T-helper 2 cell treated with Interferon-gamma antibody and Interleukin-4, amounts not matched to agents 5 μg/mL and 100 μg/mL, for 36 hours (primary cell): ENCODE results near the gene EPHA10.
"Not testable (repeated sequence)": the region's sequence is repeated elsewhere in the genome, so short reads cannot be mapped to it uniquely, and the experiment has no call there.

ENCODE experiments used
- DNase-seq: peaks from one replicate; pipeline ENCODE4 v3.0.0; 2021; ENCODE audit warnings: low spot score
- H3K27ac Mint-ChIP-seq: one replicate; pipeline ENCODE4 v1.8.0; 2021; ENCODE audit warnings: mild to moderate bottlenecking, mixed read lengths
- H3K27me3 Mint-ChIP-seq: one replicate; pipeline ENCODE4 v1.8.0; 2021; ENCODE audit warnings: low read depth, mixed read lengths
- H3K36me3 Mint-ChIP-seq: one replicate; pipeline ENCODE4 v1.8.0; 2021; ENCODE audit warnings: low read depth, mixed read lengths
- H3K4me1 Mint-ChIP-seq: one replicate; pipeline ENCODE4 v1.8.0; 2021; ENCODE audit warnings: low read depth, mixed read lengths
- H3K4me3 Mint-ChIP-seq: one replicate; pipeline ENCODE4 v1.8.0; 2022; ENCODE audit warnings: mild to moderate bottlenecking, moderate library complexity, mixed read lengths
- H3K9me3 Mint-ChIP-seq: one replicate; pipeline ENCODE4 v1.8.0; 2021; ENCODE audit warnings: mixed read lengths

Gene EPHA10

GRCh38 chr1:37794372-37795339, 29.7 kb upstream of the EPHA10 start:
- Mint-ChIP-seq H3K4me3 (peak overlapping the region; percentile 64), H3K9me3 (no peaks in the 10 kb centered on the region), H3K27ac (no peak overlapping the region), H3K4me1 (peaks cover 7% of the 10 kb centered on the region), H3K36me3 (no peaks in the 10 kb centered on the region), H3K27me3 (peaks cover 41% of the 10 kb centered on the region)
- DNase-seq = no peak

- Mint-ChIP-seq H3K4me3 (peak within 1 kb of the TSS; percentile 61), H3K9me3 (no peaks in the 10 kb centered on the region), H3K4me1 (peaks cover 7% of the 10 kb centered on the region), H3K27me3 (peaks cover 41% of the 10 kb centered on the region), H3K27ac (no peak within 1 kb of the TSS), H3K36me3 (no peaks in the 10 kb centered on the region)
- DNase-seq = peak; percentile 37
Measured at GRCh38 chr1:37793773-37794371, 29.0 kb upstream of the EPHA10 start, which contains the start of gene MANEAL. MANEAL (plus strand) TSS chr1:37793847; CDS start chr1:37794183, 336 bp downstream.

- peaks cover 7% of the 10 kb centered on the region for H3K4me1 Mint-ChIP-seq
- no peak overlapping the region for H3K4me3 Mint-ChIP-seq
- no peaks in the 10 kb centered on the region for H3K36me3 Mint-ChIP-seq
- peaks cover 44% of the 10 kb centered on the region for H3K27me3 Mint-ChIP-seq
- no peaks in the 10 kb centered on the region for H3K9me3 Mint-ChIP-seq
- no peak for DNase-seq
- no peak overlapping the region for H3K27ac Mint-ChIP-seq
Measured at GRCh38 chr1:37792943-37793686, 28.2 kb upstream of the EPHA10 start.

GRCh38 chr1:37782491-37782890, 17.6 kb upstream of the EPHA10 start:
- no peaks in the 10 kb centered on the region for H3K36me3 Mint-ChIP-seq
- H3K4me3 Mint-ChIP-seq = no peak overlapping the region
- no peaks in the 10 kb centered on the region for H3K9me3 Mint-ChIP-seq
- no peak overlapping the region for H3K27ac Mint-ChIP-seq
- peaks cover 9% of the 10 kb centered on the region for H3K27me3 Mint-ChIP-seq
- no peak for DNase-seq
- no peaks in the 10 kb centered on the region for H3K4me1 Mint-ChIP-seq

GRCh38 chr1:37778654-37779053, 13.7 kb upstream of the EPHA10 start:
- DNase-seq = no peak
- H3K9me3 Mint-ChIP-seq = no peaks in the 10 kb centered on the region
- no peaks in the 10 kb centered on the region for H3K36me3 Mint-ChIP-seq
- H3K4me1 Mint-ChIP-seq = no peaks in the 10 kb centered on the region
- H3K27me3 Mint-ChIP-seq = peaks cover 2% of the 10 kb centered on the region
- H3K27ac Mint-ChIP-seq = no peak overlapping the region
- H3K4me3 Mint-ChIP-seq = no peak overlapping the region

- H3K4me3 Mint-ChIP-seq = no peak overlapping the region
- H3K4me1 Mint-ChIP-seq = no peaks in the 10 kb centered on the region
- H3K9me3 Mint-ChIP-seq = no peaks in the 10 kb centered on the region
- peak; percentile 37 for DNase-seq
- no peaks in the 10 kb centered on the region for H3K36me3 Mint-ChIP-seq
- no peak overlapping the region for H3K27ac Mint-ChIP-seq
- peaks cover 2% of the 10 kb centered on the region for H3K27me3 Mint-ChIP-seq
Measured at GRCh38 chr1:37776946-37777516, 12.1 kb upstream of the EPHA10 start.

GRCh38 chr1:37771440-37771839, 6.5 kb upstream of the EPHA10 start:
- not testable (repeated sequence) for DNase-seq, H3K4me1 Mint-ChIP-seq, H3K4me3 Mint-ChIP-seq, H3K36me3 Mint-ChIP-seq, H3K9me3 Mint-ChIP-seq, H3K27ac Mint-ChIP-seq
- H3K27me3 Mint-ChIP-seq = peaks cover 35% of the 10 kb centered on the region

- DNase-seq = no peak
- no peak overlapping the region for H3K4me3 Mint-ChIP-seq
- peaks cover 4% of the 10 kb centered on the region for H3K4me1 Mint-ChIP-seq
- no peaks in the 10 kb centered on the region for H3K9me3 Mint-ChIP-seq
- H3K27ac Mint-ChIP-seq = no peak overlapping the region
- no peaks in the 10 kb centered on the region for H3K36me3 Mint-ChIP-seq
- peaks cover 66% of the 10 kb centered on the region for H3K27me3 Mint-ChIP-seq
Measured at GRCh38 chr1:37767488-37767887, 2.6 kb upstream of the EPHA10 start.

- Mint-ChIP-seq H3K4me3 (no peak overlapping the region), H3K27me3 (peaks cover 65% of the 10 kb centered on the region), H3K4me1 (peaks cover 4% of the 10 kb centered on the region), H3K27ac (no peak overlapping the region), H3K9me3 (no peaks in the 10 kb centered on the region), H3K36me3 (no peaks in the 10 kb centered on the region)
- no peak for DNase-seq
Measured at GRCh38 chr1:37765916-37766664, 1.2 kb upstream of the EPHA10 start.

- no peaks in the 10 kb centered on the region for H3K9me3 Mint-ChIP-seq
- H3K27ac Mint-ChIP-seq = no peak overlapping the region
- peak; percentile 19 for DNase-seq
- H3K4me1 Mint-ChIP-seq = peaks cover 4% of the 10 kb centered on the region
- H3K27me3 Mint-ChIP-seq = peaks cover 54% of the 10 kb centered on the region
- H3K36me3 Mint-ChIP-seq = no peaks in the 10 kb centered on the region
- H3K4me3 Mint-ChIP-seq = no peak overlapping the region
Measured at GRCh38 chr1:37764414-37764825, 500 bp downstream of the EPHA10 start.

- Mint-ChIP-seq H3K4me3 (no peak overlapping the region), H3K9me3 (no peaks in the 10 kb centered on the region), H3K27me3 (peaks cover 48% of the 10 kb centered on the region), H3K36me3 (no peaks in the 10 kb centered on the region), H3K4me1 (peaks cover 4% of the 10 kb centered on the region), H3K27ac (no peak overlapping the region)
- no peak for DNase-seq
Measured at GRCh38 chr1:37763791-37764413, 1.0 kb downstream of the EPHA10 start.

- Mint-ChIP-seq H3K27me3 (peaks cover 39% of the 10 kb centered on the region), H3K9me3 (no peaks in the 10 kb centered on the region), H3K4me3 (no peak overlapping the region), H3K36me3 (no peaks in the 10 kb centered on the region), H3K4me1 (peaks cover 4% of the 10 kb centered on the region), H3K27ac (no peak overlapping the region)
- no peak for DNase-seq
Measured at GRCh38 chr1:37762516-37762915, 2.4 kb downstream of the EPHA10 start.
